Posterior vena cava (tissue), 2 donors: Measurements from ENCODE around the gene ZNF433. TPM values are rescaled to one million over a fixed set of nuclear protein-coding genes. Genes with fewer than 3 reads are reported as not detected.
"Not testable (repeated sequence)": the region's sequence is repeated elsewhere in the genome, so short reads cannot be mapped to it uniquely, and the experiment has no call there.

ENCODE experiments used
- DNase-seq: peaks from one replicate; pipeline ENCODE4 v3.0.0-alpha.2; 2020; ENCODE audit warnings: low spot score
- intact Hi-C, 2 donors: fragments of 100-400 bp; cut with DNase I; formaldehyde crosslinking; loops; one replicate each; pipeline versions ENCODE4 v1.14.1 to v1.14.2; 2022 to 2023
- total RNA-seq, 2 donors: library from RNA; stranded (reverse); fragmentation: NEBNext Ultra II Directional; extraction: Animal tissue kit (Norgen Biotek cat#: 25700); gene quantifications; one replicate each; pipeline ENCODE4 v1.2.1, GENCODE V29; 2021
- donor health status: DM: yes; HTN: yes; CAD: no.
- donor health status: DM: yes; HTN: yes; CAD: no.

ZNF433 gene
- total RNA-seq, 2 donors from 2014 or later, result 3.9 to 5.1 TPM

- no peak for DNase-seq
- intact Hi-C loops, result no loop called here
Measured at GRCh38 chr19:12000152-12000981, 35.1 kb downstream of the ZNF433 start.

GRCh38 chr19:11995174-11995573, 40.3 kb downstream of the ZNF433 start:
- no peak for DNase-seq
- intact Hi-C loops, result no loop called here

- intact Hi-C loops, DNase-seq: not testable (repeated sequence)
Measured at GRCh38 chr19:11991921-11992320, 43.6 kb downstream of the ZNF433 start.

- no peak for DNase-seq
- intact Hi-C loops, result loop anchor here in 1 of 2 donors (5.0 kb wide), 2 partner anchors 107 to 192 kb away; partner anchors contain the start of gene ZNF491
Measured at GRCh38 chr19:11989112-11989456, 46.4 kb downstream of the ZNF433 start.

- peak; percentile 99 for DNase-seq
- intact Hi-C loops, result loop anchor here (1.0 to 5.0 kb wide), 4 partner anchors 21 to 190 kb away; partner anchors contain the start of genes ZNF491 (in 1 of the 2) and ZNF700 (in 1 of the 2)
Measured at GRCh38 chr19:11987405-11988281, 47.8 kb downstream of the ZNF433 start.

GRCh38 chr19:11986754-11987153, 48.7 kb downstream of the ZNF433 start:
- intact Hi-C loops, result loop anchor here (1.0 to 5.0 kb wide), 4 partner anchors 20 to 189 kb away; partner anchors contain the start of genes ZNF491 (in 1 of the 2) and ZNF700 (in 1 of the 2)
- DNase-seq, result no peak

- intact Hi-C loops, result loop anchor here in 1 of 2 donors (5.0 kb wide), 2 partner anchors 103 to 188 kb away; partner anchors contain the start of gene ZNF491
- no peak for DNase-seq
Measured at GRCh38 chr19:11984986-11985385, 50.5 kb downstream of the ZNF433 start.

GRCh38 chr19:11982526-11982925, 53.0 kb downstream of the ZNF433 start:
- intact Hi-C loops, result no loop called here
- no peak for DNase-seq

- intact Hi-C loops, result no loop called here
- no peak for DNase-seq
Measured at GRCh38 chr19:11979527-11979926, 56.0 kb downstream of the ZNF433 start.

- no peak for DNase-seq
- intact Hi-C loops, result no loop called here
Measured at GRCh38 chr19:11978492-11979100, 56.9 kb downstream of the ZNF433 start.

- intact Hi-C loops, result no loop called here
Measured at GRCh38 chr19:11973019-11973810, 62.3 kb downstream of the ZNF433 start.

GRCh38 chr19:11971041-11971440, 64.4 kb downstream of the ZNF433 start:
- DNase-seq, result no peak
- intact Hi-C loops, result no loop called here

More at GRCh38 chr19:11973019-11973810, 62.3 kb downstream of the ZNF433 start:
- DNase-seq, result no peak

- intact Hi-C loops, result no loop called here
- DNase-seq, result no peak
Measured at GRCh38 chr19:11970174-11970573, 65.3 kb downstream of the ZNF433 start.

- intact Hi-C loops, result loop anchor here in 1 of 2 donors (5.0 kb wide), 1 partner anchor 177 kb away; the partner anchor contains the start of gene ZNF20
Measured at GRCh38 chr19:11964858-11965645, 70.4 kb downstream of the ZNF433 start, which contains the start of gene ZNF763. Gene ZNF763, plus strand, starts transcription at chr19:11965040. Its CDS starts 169 bp downstream, at chr19:11965209.

More at GRCh38 chr19:11964858-11965645, 70.4 kb downstream of the ZNF433 start, which contains the start of gene ZNF763:
- DNase-seq, result peak; percentile 97
